NCI-H2107 treated with DMSO at 0.1 percent for 48 hours (cell line): Measurements from ENCODE around the gene AIPL1.
"Not testable (repeated sequence)": the region's sequence is repeated elsewhere in the genome, so short reads cannot be mapped to it uniquely, and the experiment has no call there.

Experiments used
- DNase-seq: peaks from one replicate; lab custom pipeline; 2025; ENCODE audit not compliant: unreplicated experiment; lab: John Stamatoyannopoulos, UW

The AIPL1 gene

GRCh38 chr17:6435051-6435450 is at the start of gene AIPL1:
TSS of gene AIPL1 (minus strand) at chr17:6435121. CDS start at chr17:6435104, 17 bp downstream.
- DNase-seq: no peak

- no peak for DNase-seq
These were observed 48.6 kb upstream of the AIPL1 start for GRCh38 chr17:6483507-6483906.

GRCh38 chr17:6482796-6483195 is 47.9 kb upstream of the AIPL1 start:
- not testable (repeated sequence) for DNase-seq

DNA sequence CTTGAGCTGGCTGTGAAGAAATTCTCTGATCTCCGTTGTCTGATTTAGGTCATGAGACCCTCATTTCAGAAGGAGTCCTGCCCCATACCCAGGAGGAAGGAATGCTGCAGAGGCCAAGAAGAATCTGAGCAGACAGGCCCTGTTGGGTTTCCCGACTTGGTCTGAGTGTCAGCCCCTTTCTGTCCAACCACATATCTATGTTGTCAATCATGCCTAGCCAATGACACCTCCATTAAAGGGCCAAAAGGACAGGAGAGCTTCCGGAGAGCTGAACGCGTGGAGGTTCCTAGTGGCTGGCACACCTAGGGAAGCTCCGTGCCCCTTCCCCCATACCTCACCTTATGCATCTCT is 47.2 kb upstream of the AIPL1 start:
- no peak for DNase-seq

- no peak for DNase-seq
These were observed 45.4 kb upstream of the AIPL1 start for GRCh38 chr17:6480303-6480675.

DNA sequence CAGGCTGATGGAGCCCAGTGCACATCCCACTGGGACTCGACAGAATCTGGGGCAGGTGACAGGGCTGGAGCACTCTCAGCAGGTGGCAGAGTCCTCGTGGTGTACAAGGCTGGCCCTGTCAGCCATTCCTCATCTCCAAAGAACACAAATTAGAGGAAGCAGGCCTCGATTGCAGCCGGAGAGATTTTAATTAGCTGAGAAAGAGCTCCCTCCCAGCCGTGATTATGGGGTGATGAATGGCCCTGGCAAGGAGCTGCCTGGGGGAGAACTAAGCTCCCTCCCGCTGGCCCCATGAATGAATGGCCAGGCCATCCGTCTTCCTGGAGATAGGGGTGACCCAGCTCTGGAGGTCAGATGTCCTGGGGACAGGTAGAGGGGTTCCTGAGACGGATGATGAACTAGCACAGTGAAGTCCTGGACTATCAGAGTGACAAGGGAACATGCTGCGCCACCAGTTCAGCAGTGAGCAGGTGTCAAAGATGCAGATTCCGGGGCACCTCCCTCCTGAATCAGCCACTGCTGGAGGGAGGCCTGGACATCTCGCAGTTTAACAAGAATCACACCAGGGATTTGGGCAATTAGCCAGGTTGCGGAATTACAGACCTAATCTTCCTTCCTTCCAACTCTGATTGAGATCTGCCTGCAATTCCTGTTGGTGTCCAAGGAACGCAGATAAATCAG is 44.8 kb upstream of the AIPL1 start:
- no peak for DNase-seq

GRCh38 chr17:6478486-6478885 is 43.6 kb upstream of the AIPL1 start:
- DNase-seq: no peak

- DNase-seq: no peak
These were observed 43.0 kb upstream of the AIPL1 start for GRCh38 chr17:6477831-6478383.

DNA sequence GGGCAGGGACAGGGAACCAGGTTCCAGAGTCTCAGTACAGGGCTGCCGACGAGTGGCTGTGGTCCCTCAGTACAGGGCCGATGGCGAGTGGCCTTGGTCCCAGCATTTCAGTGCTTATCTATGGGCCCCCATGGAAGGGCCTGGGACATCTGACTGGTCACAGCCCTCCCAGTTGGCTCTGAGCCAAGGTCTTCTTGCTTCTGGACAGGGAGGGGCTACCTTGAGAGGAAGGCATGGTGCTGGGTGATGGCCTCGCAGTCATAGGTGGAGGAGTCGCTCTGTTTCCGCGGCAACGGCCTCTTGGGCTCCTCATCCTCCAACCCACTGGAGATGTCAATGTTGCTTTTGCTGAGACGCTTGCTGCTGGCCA is 41.9 kb upstream of the AIPL1 start:
- DNase-seq: no peak

GRCh38 chr17:6476076-6476809 is 41.3 kb upstream of the AIPL1 start:
- DNase-seq: no peak

DNA sequence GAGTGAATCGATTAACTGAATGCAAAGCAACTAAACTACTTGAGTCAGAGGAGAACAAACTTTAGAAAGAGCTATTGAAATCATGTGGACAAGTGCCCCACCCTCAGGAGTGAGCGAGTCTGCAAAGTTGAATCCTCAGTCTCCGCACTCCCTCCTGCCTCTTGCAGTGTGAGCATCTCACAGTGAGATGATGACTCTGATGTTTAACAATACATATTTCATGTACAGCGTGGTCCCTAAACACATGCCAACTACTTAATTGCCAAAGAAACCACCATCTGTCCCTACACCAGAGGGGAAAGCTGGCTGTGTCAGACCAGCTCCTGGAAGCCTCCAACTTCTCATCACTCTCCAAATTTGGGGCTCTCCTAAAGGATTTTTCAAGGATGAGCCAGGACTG is 40.5 kb upstream of the AIPL1 start:
- DNase-seq: no peak

DNA sequence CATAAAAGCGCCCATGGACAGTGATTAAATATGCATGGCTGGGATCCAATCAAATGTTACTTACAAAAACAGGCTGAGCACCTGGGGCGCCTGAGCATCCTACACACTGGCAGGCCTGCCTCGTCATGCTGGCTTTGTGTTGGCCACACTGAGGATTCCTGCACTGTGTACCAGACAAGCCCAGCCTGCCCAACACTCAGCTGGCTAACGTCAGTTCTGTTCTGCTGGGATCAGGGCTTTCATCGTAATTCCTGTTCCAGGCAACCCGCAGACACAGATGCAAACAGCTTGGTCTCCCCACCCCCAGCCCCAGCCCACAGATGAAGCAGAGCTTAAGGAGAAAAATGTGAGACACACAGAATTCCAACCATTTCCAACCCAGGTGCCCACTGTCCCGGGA is 40.0 kb upstream of the AIPL1 start:
- no peak for DNase-seq

DNA sequence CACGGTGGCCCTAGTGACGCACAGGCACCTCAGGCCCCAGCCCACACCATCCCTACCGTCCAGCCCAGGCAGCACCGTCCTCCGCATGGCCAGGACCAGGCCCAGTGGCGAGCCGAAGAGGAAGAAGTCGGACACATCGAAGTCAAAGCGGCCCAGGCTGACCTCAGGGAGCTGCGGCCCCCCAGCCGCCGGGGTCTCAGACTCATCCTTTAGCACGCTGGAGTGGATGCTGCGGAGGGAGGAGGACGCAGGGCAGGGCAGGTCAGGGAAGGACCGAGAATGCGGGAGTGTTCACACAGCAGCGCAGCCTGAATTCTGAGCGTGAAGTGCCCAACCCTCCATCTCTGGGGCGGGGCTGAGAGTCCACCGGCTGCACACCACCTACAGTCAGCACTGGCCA is 39.5 kb upstream of the AIPL1 start:
- no peak for DNase-seq

DNA sequence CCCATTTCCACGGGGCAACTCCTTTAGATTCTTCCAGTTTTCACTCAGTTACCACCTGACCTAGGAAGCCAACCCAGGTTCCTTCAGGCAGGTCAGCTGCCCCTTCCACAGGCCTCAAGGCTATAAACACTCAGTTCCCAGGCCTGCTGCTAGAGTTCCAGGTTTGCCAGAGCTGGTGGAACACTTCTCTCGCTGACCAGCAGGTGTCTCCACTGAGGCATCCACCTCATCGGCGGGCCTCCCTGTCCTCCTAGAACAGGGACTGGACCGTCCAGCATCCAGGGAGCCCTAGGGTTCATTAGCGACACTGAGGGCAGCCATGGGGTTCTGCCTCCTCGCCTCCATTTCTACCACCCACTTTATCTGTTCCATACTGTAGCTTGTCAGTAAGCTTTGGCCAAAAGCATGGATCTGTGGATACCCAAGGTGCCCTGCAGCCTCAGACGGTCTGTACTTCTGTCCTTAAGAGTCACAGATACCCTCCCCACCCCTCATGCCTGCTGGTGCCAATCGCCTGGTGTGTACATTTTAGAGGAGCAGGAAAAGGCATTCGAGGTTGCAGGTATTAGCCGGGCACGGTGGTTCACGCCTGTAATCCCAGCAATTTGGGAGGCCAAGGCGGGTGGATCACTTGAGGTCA is 38.3 kb upstream of the AIPL1 start:
- no peak for DNase-seq

DNA sequence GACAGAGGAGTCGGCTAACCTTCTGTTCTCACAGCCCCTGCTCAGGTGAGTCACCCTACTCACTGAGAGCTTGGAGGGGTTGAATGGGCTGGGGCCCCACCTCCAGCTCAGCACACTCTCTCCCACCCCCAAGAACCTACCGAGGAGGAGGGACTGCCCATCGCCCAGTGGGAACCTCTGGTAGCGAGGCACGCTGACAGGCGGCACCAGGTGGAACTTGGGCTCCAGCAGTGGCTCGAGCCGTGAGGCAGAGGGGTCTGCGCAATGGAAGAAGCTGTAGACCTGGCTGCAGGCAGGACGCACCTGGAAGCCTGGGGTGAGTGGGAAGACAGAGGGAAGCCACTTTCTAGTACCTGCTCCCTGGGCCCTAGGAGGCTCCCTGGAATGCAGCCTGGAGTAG is 37.6 kb upstream of the AIPL1 start:
- no peak for DNase-seq

DNA sequence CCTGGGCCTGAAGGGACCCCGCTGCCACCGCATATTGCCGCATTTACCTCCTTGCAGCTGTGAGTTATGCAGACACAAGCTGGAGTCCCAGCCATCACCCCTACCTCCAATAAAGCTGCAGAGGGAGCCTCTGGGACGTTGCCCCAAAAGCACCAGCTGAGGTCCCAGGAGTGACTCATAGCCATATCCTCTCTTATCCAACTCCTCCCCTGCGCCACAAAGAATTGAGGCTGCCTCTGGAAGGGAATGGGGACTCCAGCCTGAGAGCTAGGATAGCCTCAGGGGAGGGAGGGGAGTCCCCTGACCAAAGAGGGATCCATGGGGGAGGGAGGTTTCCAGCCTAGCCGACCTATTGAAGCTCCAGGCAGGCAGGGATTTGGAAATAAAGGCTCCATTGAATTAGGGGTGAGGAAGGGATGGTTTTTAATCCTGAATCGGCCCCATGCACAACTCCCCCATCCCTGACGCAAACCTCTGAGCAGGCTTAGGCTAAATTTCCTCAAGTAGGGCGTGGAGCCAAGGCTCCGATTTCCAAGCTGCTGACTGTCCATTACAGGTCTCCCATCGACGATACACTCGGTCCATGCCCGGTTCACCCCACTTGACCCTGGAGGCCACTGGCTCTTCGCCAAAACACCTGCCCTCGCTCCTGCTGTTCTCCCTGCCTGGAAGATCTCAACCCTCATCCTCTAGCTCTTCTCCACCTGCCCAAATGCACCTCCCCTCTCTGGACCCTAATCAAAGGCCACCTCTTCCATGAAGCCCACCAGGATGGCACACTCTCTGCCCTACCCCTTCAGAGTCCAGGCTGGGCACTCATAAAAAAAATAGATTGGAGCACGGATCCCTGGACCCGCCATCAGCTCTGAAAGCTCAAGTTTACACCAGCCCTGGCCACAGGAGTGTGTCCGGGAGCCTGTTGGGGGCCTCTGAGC is 36.9 kb upstream of the AIPL1 start:
- no peak for DNase-seq

- DNase-seq: no peak
These were observed 36.0 kb upstream of the AIPL1 start for GRCh38 chr17:6470751-6471521.

DNA sequence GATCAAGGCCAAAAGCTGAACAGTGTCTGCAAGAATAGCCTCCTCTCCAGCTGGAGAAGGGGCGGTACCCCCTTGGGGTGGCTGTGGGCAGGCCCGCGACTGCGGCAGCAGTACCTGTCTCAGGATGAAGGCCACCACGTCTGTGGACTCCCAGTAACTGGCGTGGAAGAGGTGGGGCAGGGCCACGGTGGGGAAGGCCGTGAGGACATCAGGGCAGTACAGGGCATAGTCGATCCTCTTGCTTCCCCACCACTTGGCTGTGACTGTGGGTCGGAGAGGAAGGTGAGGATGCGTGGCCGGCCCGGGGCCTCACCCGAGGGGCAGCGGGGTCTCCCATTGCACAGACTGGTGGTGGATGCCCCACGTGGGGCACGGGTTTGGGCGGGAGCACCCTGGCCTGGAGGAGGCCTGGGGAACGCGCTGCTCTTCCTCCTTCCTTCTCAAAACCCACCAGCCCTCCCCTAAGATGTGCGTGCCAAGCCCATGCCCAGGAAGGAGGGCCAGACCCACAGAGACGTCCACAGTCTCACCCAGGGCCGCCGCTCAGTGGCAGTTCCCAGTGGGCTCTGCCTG is 35.3 kb upstream of the AIPL1 start:
- DNase-seq: no peak

GRCh38 chr17:6468051-6468790 is 33.3 kb upstream of the AIPL1 start:
- DNase-seq: no peak
